ENCODE data around the gene RGCC. TPM values are rescaled to one million over a fixed set of nuclear protein-coding genes. Genes with fewer than 3 reads are reported as not detected.

RGCC gene
- total and polyA plus RNA-seq, 2 of the 4 experiments (the other 2 are of a cell fraction), result 7.5 to 7.6 TPM

DNA sequence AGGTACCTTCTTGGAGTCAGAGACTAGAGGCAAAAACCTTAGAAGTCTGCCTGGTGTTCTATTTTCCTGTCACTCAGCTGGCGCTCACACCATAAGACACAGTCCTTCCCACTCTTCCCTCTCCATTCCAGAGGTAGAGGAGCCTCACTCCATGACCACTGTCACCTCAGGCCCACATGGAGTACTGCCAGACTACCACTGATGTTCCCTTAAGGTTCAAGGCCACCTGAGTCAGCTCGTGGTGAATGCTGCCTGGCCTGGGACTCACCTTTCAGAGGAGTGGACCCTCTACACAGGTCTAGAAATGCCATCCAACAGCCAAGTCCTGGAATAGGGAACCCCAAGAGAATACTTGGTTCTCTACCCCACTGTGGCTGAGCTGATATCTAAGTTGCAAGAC lies 29.9 kb downstream of the RGCC start:
- Histone ChIP-seq H3K56ac (ENCODE audit: extremely low read depth, insufficient read depth, low read length) (no peak overlapping the region), H4K91ac (ENCODE audit: insufficient read depth, low read depth, low read length) (no peak overlapping the region), H2BK5ac (ENCODE audit: low read depth, low read length, poor library complexity, severe bottlenecking) (no peak overlapping the region), H3K4me3 (ENCODE audit: insufficient read depth, low read depth, low read length) (no peak overlapping the region), H3K4me2 (ENCODE audit: low read depth, low read length) (no peak overlapping the region), H3K79me1 (ENCODE audit: low read depth in 1 of 2, low read length in 2 of 2) (no peaks in the 10 kb centered on the region), H4K8ac (ENCODE audit: low read depth in 2 of 2, low read length in 2 of 2) (no peak overlapping the region), H2BK120ac (ENCODE audit: low read depth, low read length) (no peak overlapping the region), H4K5ac (ENCODE audit: low read depth, low read length) (no peak overlapping the region), H2BK15ac (ENCODE audit: low read depth, low read length) (no peak overlapping the region), H3K14ac (replicated peaks; ENCODE audit: low read depth, low read length) (no peak overlapping the region), H3K9me1 (ENCODE audit: insufficient read depth, low read length) (peaks cover 2% of the 10 kb centered on the region; the same call in 1 of the 2 replicates), H3K4me1 (ENCODE audit: control insufficient read depth, insufficient read depth, low read length) (peaks cover 2% of the 10 kb centered on the region), H3K23ac (ENCODE audit: low read depth, low read length) (no peak overlapping the region), H3K9ac (ENCODE audit: low read depth, low read length) (no peak overlapping the region), H2AFZ (replicated peaks; ENCODE audit: low read length, poor library complexity) (no peak overlapping the region), H3K4ac (ENCODE audit: low read depth, low read length) (no peak overlapping the region), H4K20me1 (ENCODE audit: insufficient read depth, low read length) (no peaks in the 10 kb centered on the region), H3K27me3 (ENCODE audit: control insufficient read depth, insufficient read depth, low read length) (no peaks in the 10 kb centered on the region), H2AK9ac (replicated peaks; ENCODE audit: low read depth, low read length, poor library complexity) (no peak overlapping the region), H3K18ac (ENCODE audit: low read depth, low read length) (no peak overlapping the region), H3K27ac (ENCODE audit: insufficient read depth, low read length) (no peak overlapping the region), H2AK5ac (ENCODE audit: low read depth, low read length) (no peak overlapping the region), H2BK20ac (ENCODE audit: low read depth, low read length) (no peak overlapping the region), H3K36me3 (ENCODE audit: control insufficient read depth, insufficient read depth, low read length) (no peaks in the 10 kb centered on the region), H3K9me3 (ENCODE audit: control insufficient read depth, insufficient read depth, low read length) (no peaks in the 10 kb centered on the region; the same call in 1 of the 2 replicates)
- no peak for TF ChIP-seq SMC3 (IDR thresholded peaks at IDR 0.05; ENCODE audit: low read depth, low read length)
- TF ChIP-seq MAFK (IDR thresholded peaks at IDR 0.05; ENCODE audit: low read depth, low read length), result no peak
- no peak for TF ChIP-seq RAD21 (IDR thresholded peaks at IDR 0.05; ENCODE audit: low read length)
- TF ChIP-seq MXI1 (IDR thresholded peaks at IDR 0.05; ENCODE audit: borderline replicate concordance, low read depth, low read length), result no peak
- TF ChIP-seq USF2 (IDR thresholded peaks at IDR 0.05; ENCODE audit: low read depth, low read length), result no peak
- no peak for TF ChIP-seq RCOR1 (IDR thresholded peaks at IDR 0.05; ENCODE audit: insufficient replicate concordance, low read length)
- no peak for TF ChIP-seq POLR2A (IDR thresholded peaks at IDR 0.05; ENCODE audit: low read depth, low read length)
- TF ChIP-seq NFE2L2 (IDR thresholded peaks at IDR 0.05; ENCODE audit: low read depth, low read length), result no peak
- TF ChIP-seq CEBPB (IDR thresholded peaks at IDR 0.05; ENCODE audit: low read depth, low read length), result no peak
- TF ChIP-seq, protein P1, sequence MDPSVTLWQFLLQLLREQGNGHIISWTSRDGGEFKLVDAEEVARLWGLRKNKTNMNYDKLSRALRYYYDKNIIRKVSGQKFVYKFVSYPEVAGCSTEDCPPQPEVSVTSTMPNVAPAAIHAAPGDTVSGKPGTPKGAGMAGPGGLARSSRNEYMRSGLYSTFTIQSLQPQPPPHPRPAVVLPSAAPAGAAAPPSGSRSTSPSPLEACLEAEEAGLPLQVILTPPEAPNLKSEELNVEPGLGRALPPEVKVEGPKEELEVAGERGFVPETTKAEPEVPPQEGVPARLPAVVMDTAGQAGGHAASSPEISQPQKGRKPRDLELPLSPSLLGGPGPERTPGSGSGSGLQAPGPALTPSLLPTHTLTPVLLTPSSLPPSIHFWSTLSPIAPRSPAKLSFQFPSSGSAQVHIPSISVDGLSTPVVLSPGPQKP (IDR thresholded peaks at IDR 0.05; ENCODE audit: borderline replicate concordance, low read depth, low read length), result no peak
- TF ChIP-seq CHD1 (IDR thresholded peaks at IDR 0.05; ENCODE audit: low read depth, low read length), result no peak
- TF ChIP-seq RFX5 (IDR thresholded peaks at IDR 0.05; ENCODE audit: low read depth, low read length), result no peak
- no peak for TF ChIP-seq FOS (IDR thresholded peaks at IDR 0.05; ENCODE audit: low read depth, low read length)
- TF ChIP-seq CTCF (conservative IDR thresholded peaks at IDR 0.05; ENCODE audit: low read depth, low read length), result no peak
- TF ChIP-seq BHLHE40 (IDR thresholded peaks at IDR 0.05; ENCODE audit: low read depth, low read length), result no peak
- TF ChIP-seq MAZ (IDR thresholded peaks at IDR 0.05; ENCODE audit: borderline replicate concordance, low read depth, low read length), result no peak
- in situ Hi-C loops (cut with MboI; ENCODE audit: low sequenced_read_pairs) (no loop called here), intact Hi-C loops (cut with micrococcal nuclease) (no loop called here), dilution Hi-C loops (cut with HindIII; ENCODE audit: low sequenced_read_pairs, unreplicated experiment) (no loop called here)
- ChIA-PET CTCF (no interaction called here), POLR2A (ENCODE audit: unreplicated experiment) (no interaction called here)
- ATAC-seq (ENCODE audit: low read depth), result no peak
- no peak for DNase-seq
- WGBS, 2 experiments (ENCODE audit: extremely low coverage in 2 of 2, insufficient read length in 1 of 2), result no CpG with 5 or more reads among the region's 2 CpGs
- BruUV-seq (replicated peaks), result no TSS peak
